ENCODE results near the gene ARHGAP6.

DNA sequence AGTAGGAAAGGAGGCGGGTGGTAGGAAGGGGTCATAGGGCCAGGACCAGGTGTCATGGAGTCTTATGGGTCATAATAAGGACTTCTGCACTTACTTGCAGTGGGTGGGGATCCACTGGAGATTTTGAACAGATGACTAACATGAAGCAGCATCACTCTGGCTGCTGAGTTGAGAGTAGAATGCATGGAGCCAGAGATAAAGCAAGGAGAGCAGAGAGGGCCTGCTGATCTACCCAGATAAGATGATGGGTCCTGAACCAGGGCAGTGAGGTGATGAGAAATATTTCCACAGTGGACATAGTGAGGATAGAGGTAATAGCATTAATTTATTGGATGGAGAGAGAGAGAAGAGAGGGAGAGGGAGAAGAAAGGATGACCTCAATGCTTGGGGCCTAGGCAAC is 506.6 kb downstream of the ARHGAP6 start:
- TF ChIP-seq EZH2 (optimal IDR thresholded peaks at IDR 0.05; ENCODE audit: low read depth, low read length): no peak
- TF ChIP-seq, protein P1, sequence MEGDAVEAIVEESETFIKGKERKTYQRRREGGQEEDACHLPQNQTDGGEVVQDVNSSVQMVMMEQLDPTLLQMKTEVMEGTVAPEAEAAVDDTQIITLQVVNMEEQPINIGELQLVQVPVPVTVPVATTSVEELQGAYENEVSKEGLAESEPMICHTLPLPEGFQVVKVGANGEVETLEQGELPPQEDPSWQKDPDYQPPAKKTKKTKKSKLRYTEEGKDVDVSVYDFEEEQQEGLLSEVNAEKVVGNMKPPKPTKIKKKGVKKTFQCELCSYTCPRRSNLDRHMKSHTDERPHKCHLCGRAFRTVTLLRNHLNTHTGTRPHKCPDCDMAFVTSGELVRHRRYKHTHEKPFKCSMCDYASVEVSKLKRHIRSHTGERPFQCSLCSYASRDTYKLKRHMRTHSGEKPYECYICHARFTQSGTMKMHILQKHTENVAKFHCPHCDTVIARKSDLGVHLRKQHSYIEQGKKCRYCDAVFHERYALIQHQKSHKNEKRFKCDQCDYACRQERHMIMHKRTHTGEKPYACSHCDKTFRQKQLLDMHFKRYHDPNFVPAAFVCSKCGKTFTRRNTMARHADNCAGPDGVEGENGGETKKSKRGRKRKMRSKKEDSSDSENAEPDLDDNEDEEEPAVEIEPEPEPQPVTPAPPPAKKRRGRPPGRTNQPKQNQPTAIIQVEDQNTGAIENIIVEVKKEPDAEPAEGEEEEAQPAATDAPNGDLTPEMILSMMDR (IDR thresholded peaks at IDR 0.05; ENCODE audit: low read length): no peak
